HG02970 (cell line): ENCODE measurements around the gene TRIM50.
"Not testable (repeated sequence)": the region's sequence is repeated elsewhere in the genome, so short reads cannot be mapped to it uniquely, and the experiment has no call there.

Source experiments
- ATAC-seq: cut with Tn5 transposase; IDR thresholded peaks from one replicate; pipeline ENCODE4 v1.9.1; 2021; ENCODE audit warnings: mild to moderate bottlenecking, moderate library complexity, moderate number of reproducible peaks; ENCODE audit not compliant: unreplicated experiment, low FRiP score

The TRIM50 gene

GRCh38 chr7:73351447-73352167 lies 23.7 kb upstream of the TRIM50 start:
- no peak for ATAC-seq

- ATAC-seq, result no peak
Measured at GRCh38 chr7:73350306-73351068, 22.6 kb upstream of the TRIM50 start.

DNA sequence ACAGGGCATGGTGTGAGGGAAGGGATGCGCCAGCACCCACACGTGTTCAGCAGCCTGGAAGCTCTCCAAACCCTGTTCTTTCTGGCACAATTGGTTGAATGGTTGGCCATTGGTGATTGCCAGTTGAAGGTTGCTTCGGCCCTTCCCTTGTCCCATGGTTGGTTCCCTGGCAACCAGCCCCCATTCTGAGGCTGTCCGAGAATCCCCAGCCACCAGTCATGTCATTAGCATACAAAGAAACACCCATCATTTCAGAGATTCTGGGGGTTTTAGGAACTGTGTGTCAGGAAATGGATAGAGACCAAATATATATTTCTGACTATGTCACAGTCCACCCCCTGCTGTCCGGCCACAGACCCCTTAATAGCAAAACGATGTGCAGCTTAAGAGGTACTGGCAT lies 21.9 kb upstream of the TRIM50 start:
- no peak for ATAC-seq

GRCh38 chr7:73345951-73346350 lies 18.1 kb upstream of the TRIM50 start:
- no peak for ATAC-seq

DNA sequence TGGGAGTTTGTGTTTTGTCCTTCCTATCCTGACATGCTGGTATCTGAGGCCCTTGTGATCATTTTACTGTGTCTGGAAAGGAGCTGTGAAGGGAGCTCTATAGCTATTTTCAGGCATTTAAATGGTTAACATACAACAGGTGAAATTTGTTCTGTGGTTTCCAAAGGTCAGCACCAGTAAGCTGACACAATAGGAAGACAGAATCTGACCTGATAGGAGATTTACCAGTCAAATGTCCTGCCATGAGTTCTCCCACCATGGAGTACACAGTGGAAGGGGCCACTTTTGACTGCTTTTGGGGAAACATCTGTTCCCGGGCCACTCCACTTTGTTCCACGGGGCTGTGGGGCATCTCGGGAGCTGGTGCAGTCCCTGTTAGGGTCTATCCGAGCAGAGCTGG lies 17.7 kb upstream of the TRIM50 start:
- ATAC-seq, result no peak

- ATAC-seq, result no peak
Measured at GRCh38 chr7:73343671-73344380, 15.9 kb upstream of the TRIM50 start.

DNA sequence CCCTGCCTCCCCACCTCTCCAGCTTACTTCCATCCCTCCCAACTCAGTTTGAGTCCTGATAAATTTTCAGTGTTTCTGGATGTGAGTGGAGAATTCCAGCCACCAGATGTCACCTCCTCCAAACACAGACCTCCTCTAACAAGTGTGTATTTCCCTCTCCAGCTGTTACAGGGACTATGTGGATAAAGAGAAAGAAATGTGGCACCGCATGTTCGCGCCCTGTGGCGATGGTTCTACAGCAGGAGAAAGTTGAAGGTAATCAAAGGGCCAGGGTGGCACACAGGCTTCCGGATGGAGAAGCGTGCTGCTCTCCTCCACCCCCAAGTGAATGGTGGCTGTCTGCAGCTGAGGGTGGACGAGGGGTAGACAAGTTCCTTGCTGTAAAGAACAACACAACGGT lies 14.8 kb upstream of the TRIM50 start:
- ATAC-seq, result no peak

- no peak for ATAC-seq
Measured at GRCh38 chr7:73341877-73342276, 14.0 kb upstream of the TRIM50 start.

DNA sequence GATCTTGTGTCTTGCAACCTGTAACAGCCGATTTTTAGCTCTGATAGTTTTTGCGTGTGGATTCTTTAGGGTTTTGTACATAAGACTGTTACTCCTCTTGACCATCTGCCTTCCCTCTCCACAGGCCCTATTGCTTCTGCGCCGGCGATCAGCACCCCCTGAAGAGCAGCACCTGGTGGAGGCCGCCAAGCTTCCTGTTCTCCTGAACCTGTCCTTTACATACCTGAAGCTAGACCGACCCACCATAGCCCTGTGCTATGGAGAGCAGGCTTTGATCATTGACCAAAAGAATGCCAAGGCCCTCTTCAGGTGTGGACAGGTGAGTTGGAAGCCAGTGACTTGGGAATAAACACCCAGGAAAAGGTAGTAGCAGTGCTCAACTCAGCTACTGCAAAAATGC lies 12.6 kb upstream of the TRIM50 start:
- no peak for ATAC-seq

- ATAC-seq, result no peak
Measured at GRCh38 chr7:73338321-73338720, 10.4 kb upstream of the TRIM50 start.

DNA sequence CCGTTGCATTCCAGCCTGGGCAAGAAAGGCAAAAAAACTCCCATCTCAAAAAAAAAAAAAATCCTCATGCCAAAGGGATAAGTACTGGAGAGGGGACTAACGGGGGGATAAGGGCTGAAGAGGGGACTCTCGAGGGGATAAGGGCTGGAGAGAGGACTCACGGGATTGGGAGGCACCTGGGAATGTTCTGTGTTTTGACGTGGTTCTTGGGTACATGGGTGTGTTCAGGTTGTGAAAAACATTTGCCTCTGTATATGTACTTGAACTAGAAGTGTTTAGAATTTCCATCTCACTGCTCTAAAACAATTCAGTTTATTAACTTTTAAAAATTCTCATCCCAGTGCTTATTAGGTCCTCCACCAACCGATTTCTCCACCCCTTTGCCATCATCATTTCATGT lies 4.6 kb upstream of the TRIM50 start:
- ATAC-seq, result no peak

DNA sequence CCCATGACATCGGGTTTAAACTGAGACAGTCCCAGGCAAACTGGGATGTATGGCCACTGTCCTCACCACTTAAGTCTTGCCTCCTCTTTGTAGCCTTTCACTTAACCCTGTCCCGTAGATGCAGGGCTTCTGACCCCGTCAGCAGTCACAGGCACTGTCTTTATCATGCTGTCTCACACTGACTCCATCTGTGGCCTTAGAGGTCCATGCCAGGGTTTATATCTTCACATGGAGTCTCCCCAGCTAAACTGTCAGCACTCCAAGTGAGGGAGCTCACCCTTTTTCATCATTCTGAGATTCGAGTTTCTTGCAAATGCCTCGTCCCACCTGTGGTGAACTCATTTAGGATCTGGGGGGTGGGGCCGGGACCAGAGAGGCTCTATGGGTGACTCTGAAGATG lies 2.9 kb upstream of the TRIM50 start:
- ATAC-seq, result no peak

DNA sequence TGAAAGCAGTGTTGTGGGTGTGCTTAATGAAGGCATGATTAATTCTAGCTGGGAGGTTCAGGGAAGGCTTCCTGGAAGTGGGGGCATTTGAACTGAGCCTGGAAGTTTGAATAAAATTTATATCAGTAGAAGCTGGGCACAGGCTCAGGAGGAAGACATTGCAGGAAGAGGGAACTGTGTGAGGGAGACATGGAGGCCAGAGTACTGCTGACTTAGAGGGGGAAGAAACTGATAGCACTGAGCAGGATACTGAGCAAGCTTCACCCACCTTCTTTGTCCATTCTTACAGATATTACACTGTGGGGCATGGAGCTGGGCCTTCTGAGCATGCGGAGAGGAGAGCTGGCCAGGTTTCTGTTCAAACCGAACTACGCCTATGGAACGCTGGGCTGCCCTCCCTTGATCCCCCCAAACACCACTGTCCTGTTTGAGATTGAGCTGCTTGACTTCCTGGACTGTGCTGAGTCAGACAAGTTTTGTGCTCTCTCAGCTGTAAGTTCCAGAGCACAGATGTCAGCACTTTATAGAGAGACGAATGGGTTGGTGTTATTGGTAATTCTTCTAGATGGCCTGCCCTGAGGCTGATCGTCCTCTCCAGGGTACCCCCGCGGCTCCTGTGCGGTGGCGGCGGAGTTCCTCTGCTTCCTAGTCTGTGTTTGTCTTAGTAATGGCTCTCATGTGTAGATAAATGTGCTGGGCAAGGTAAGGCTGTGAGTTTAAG lies 2.1 kb upstream of the TRIM50 start:
- no peak for ATAC-seq

- no peak for ATAC-seq
Measured at GRCh38 chr7:73328696-73329095, 814 bp upstream of the TRIM50 start.

GRCh38 chr7:73327449-73327848 lies 433 bp downstream of the TRIM50 start:
- ATAC-seq, result not testable (repeated sequence)

GRCh38 chr7:73325424-73325823 lies 2.5 kb downstream of the TRIM50 start:
- ATAC-seq, result not testable (repeated sequence)

DNA sequence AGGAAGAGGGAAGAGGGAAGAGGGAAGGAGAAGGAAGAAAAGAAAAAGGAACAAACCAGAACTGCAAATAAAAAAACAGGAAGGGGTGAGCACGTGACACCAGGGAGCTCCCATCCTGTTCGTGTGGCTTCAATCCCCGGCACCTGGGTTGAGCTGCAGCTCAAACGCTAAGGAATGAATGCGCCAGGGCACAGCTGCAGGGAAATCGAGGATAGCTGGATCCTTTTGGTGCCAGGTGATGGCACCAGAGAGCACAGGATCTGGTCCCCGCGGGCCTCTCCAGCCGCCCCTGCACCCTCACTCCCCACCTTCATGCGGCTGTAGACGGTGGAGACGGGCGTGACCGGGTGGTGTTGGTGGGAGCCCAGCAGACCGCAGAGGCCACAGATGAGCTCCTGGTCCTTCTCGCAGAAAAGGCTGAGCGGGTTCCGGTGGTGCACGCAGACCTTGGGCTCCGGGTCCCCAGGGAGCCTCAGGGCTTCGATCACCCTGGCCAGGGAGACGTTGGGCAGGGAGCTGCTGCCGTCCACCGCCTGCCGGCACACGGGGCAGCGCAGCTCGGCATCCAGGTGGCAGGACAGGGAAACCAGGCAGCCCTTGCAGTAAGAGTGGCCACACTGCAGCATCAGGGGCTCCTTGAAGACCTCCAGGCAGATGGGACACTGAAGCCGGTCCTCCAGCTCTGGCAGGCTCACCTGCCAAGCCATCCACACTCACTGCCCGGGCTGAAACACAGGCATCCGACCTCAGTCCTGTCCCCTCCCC lies 3.6 kb downstream of the TRIM50 start:
- not testable (repeated sequence) for ATAC-seq

GRCh38 chr7:73323434-73324080 lies 4.3 kb downstream of the TRIM50 start:
- ATAC-seq, result not testable (repeated sequence)

DNA sequence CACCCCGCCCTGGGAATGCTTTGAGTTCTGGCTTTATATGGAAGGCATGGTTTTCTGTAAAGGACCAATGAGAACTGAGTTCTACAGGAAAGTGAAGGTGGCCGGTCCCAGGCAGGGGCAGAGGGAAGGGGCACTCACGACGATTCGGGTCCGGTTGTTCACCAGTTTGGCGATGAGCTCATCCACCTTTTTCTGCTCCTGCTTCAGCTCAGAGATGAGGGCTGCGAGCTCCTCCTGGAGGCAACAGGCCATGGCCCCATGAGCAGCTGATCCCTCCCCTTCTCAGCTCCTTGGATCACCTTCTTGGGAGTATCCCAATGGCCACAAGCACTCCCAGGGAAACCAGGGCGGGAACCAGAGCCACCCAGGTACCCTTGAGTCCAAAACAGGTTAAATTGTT lies 7.9 kb downstream of the TRIM50 start:
- ATAC-seq, result not testable (repeated sequence)
